Diencephalon (tissue), 1 donor: ENCODE results near the gene HS2ST1. TPM values are rescaled to one million over a fixed set of nuclear protein-coding genes. Genes with fewer than 3 reads are reported as not detected.

Experiments
- total RNA-seq: library from RNA; depleted of rRNA; stranded (reverse); fragments of >200 nt; gene quantifications from one replicate; pipeline ENCODE4 v1.2.3, GENCODE V29; 2014

The HS2ST1 gene
- 49.1 TPM for total RNA-seq

GRCh38 chr1:86914601-86914997, at the start of gene HS2ST1:
Gene HS2ST1, plus strand, starts transcription at chr1:86914635.

GRCh38 chr1:86913896-86914600, 387 bp upstream of the HS2ST1 start, which contains the start of gene SELENOF:
Gene SELENOF, minus strand, starts transcription at chr1:86914126. Its CDS starts 15 bp downstream, at chr1:86914111.

Other genes starting within 250 kb of the HS2ST1 start
- gene SH3GLB1, start 210.1 kb upstream of the HS2ST1 start, total RNA-seq: 164 TPM
- gene SELENOF, start 509 bp upstream of the HS2ST1 start, total RNA-seq: 177 TPM